ENCODE results near the gene SKI.

DNA sequence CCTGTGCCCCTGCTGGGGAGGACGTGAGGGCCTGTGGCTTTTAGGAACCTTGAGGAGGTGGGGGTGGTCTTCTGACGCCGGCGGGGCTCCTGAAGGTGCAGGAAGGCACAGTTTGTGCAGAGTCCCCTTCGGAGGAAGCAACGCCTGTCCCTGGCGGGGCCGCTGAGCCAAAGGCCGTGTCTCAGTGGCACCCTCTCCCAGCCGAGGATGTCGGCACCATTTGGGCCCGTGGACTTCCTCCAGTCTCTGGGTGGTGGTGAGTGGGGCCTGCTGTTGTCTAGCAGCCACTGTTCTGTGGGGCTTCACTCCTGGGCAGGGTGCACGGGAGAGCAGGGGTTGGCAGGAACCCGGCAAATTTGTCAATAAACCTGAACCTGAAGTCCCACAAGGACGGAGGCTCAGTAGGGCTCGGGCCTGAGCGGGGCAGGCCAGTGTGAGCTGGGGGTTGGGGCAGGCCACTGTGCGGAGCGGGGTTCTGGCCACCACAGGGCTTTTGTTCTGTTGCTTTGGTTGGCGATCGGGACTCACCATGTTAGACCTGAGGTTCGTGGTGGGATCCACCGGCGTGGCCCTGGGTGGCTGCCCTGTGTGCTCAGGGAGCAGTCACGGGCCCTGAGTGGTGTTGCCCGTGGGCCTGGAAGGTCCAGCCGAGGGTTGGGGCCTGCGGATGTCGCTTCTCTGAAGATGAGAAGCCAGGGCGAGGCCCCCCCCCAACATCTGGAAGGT lies 64.8 kb downstream of the SKI start:
- TF ChIP-seq CHD1 (IDR thresholded peaks at IDR 0.05; ENCODE audit: low read depth, low read length) (no peak), FOS (IDR thresholded peaks at IDR 0.05; ENCODE audit: low read depth, low read length) (no peak), RCOR1 (IDR thresholded peaks at IDR 0.05; ENCODE audit: insufficient replicate concordance, low read length) (no peak), POLR2A (IDR thresholded peaks at IDR 0.05; ENCODE audit: low read depth, low read length) (no peak)
- TF ChIP-seq, protein P1, sequence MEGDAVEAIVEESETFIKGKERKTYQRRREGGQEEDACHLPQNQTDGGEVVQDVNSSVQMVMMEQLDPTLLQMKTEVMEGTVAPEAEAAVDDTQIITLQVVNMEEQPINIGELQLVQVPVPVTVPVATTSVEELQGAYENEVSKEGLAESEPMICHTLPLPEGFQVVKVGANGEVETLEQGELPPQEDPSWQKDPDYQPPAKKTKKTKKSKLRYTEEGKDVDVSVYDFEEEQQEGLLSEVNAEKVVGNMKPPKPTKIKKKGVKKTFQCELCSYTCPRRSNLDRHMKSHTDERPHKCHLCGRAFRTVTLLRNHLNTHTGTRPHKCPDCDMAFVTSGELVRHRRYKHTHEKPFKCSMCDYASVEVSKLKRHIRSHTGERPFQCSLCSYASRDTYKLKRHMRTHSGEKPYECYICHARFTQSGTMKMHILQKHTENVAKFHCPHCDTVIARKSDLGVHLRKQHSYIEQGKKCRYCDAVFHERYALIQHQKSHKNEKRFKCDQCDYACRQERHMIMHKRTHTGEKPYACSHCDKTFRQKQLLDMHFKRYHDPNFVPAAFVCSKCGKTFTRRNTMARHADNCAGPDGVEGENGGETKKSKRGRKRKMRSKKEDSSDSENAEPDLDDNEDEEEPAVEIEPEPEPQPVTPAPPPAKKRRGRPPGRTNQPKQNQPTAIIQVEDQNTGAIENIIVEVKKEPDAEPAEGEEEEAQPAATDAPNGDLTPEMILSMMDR (conservative IDR thresholded peaks at IDR 0.05; ENCODE audit: low read depth, low read length): no peak
